Colonic mucosa (tissue), 4 donors: ENCODE measurements around the gene TSPAN12. TPM values are rescaled to one million over a fixed set of nuclear protein-coding genes. Genes with fewer than 3 reads are reported as not detected.
"Not testable (repeated sequence)": the region's sequence is repeated elsewhere in the genome, so short reads cannot be mapped to it uniquely, and the experiment has no call there.

ENCODE experiments used
- DNase-seq: peaks from one replicate; pipeline ENCODE4 v3.0.0-alpha.2; 2020
- H3K27ac ChIP-seq: fragments of 200-600 bp; one replicate; pipeline ENCODE4 v1.8.0; 2021
- H3K27me3 ChIP-seq: fragments of 200-600 bp; one replicate; pipeline ENCODE4 v1.8.0; 2021
- H3K36me3 ChIP-seq: fragments of 200-600 bp; one replicate; pipeline ENCODE4 v1.8.0; 2021
- H3K4me1 ChIP-seq: fragments of 200-600 bp; one replicate; pipeline ENCODE4 v1.8.0; 2021; ENCODE audit warnings: mild to moderate bottlenecking
- H3K4me3 ChIP-seq: fragments of 200-600 bp; one replicate; pipeline ENCODE4 v1.8.0; 2021
- H3K9ac ChIP-seq, 2 donors: one replicate each; pipeline ENCODE4 v1.7.0; 2013; ENCODE audit warnings: control low read depth in 2 of 2, low read depth in 2 of 2, low read length in 2 of 2
- H3K9me3 ChIP-seq: fragments of 200-600 bp; one replicate; pipeline ENCODE4 v1.8.0; 2021
- intact Hi-C: fragments of 100-400 bp; cut with DNase I; formaldehyde crosslinking; loops from one replicate; pipeline ENCODE4 v1.14.1; 2022
- total RNA-seq, 2 donors: library from RNA; stranded (reverse); fragmentation: NEBNext Ultra II Directional in 1 of 2; extraction: Animal tissue kit (Norgen Biotek cat#: 25700) in 1 of 2; gene quantifications; one replicate each; pipeline ENCODE4 v1.2.1, GENCODE V29; 2021
- TF ChIP-seq, protein P1 (sequence below): fragments of 200-600 bp; IDR thresholded peaks from one replicate; pipeline ENCODE4 v1.8.0; 2022; ENCODE audit warnings: antibody characterized with exemption, mild to moderate bottlenecking
- donor health status: healthy.
- donor health status: DM: no; HTN: no; CAD: no.
- donor health status: DM: no; HTN: no; CAD: no.

Gene TSPAN12
- total RNA-seq, 2 donors from 2014 or later, result 22.0 to 38.7 TPM

DNA sequence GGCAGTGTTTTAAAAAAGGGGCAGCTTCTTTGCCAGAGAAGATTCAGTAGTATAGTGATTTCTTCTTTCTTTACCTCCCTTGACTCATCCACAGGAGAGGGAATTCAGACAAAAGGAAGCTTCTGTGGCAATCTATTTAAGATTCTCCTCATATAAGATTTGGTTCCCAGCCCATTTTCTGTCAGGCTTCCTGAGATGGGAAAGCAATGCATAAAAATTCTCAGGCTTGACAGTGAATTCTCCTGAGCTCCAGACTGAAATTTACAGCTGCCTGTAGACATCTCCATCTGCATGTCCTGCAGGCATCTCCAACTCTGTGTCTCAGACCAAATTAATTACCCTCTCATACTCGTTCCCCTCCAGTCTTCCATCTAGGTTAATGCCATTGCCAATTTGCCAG is 72.8 kb downstream of the TSPAN12 start:
- intact Hi-C loops, result no loop called here
- Histone ChIP-seq H3K4me3 (no peak overlapping the region), H3K4me1 (no peaks in the 10 kb centered on the region), H3K9me3 (no peaks in the 10 kb centered on the region), H3K36me3 (no peaks in the 10 kb centered on the region), H3K27me3 (no peaks in the 10 kb centered on the region), H3K27ac (no peak overlapping the region), H3K9ac (no peak overlapping the region)
- no peak for DNase-seq
- TF ChIP-seq, protein P1, sequence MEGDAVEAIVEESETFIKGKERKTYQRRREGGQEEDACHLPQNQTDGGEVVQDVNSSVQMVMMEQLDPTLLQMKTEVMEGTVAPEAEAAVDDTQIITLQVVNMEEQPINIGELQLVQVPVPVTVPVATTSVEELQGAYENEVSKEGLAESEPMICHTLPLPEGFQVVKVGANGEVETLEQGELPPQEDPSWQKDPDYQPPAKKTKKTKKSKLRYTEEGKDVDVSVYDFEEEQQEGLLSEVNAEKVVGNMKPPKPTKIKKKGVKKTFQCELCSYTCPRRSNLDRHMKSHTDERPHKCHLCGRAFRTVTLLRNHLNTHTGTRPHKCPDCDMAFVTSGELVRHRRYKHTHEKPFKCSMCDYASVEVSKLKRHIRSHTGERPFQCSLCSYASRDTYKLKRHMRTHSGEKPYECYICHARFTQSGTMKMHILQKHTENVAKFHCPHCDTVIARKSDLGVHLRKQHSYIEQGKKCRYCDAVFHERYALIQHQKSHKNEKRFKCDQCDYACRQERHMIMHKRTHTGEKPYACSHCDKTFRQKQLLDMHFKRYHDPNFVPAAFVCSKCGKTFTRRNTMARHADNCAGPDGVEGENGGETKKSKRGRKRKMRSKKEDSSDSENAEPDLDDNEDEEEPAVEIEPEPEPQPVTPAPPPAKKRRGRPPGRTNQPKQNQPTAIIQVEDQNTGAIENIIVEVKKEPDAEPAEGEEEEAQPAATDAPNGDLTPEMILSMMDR, result no peak

DNA sequence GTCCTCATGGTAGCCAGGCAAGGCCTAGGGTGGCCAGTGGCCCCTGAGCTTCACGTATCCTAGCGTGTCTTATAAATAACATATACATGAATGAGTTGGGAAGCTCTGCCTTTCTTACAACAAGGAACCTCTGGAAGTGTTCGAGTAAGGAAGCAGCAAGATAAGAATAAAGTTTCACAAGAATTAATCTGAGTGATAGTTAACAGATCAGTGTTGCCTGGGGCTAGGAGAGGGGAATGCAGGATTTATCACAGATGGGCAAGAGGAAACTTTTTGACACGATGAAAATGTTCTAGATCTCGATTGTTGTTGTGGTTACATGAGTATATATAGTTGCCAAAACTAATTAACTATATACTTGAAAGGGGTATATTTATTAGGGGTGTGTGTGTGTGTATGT is 74.2 kb downstream of the TSPAN12 start:
- H3K4me1 ChIP-seq, result no peaks in the 10 kb centered on the region
- no peak overlapping the region for H3K9ac ChIP-seq
- intact Hi-C loops, result no loop called here
- H3K36me3 ChIP-seq, result no peaks in the 10 kb centered on the region
- no peak overlapping the region for H3K4me3 ChIP-seq
- no peaks in the 10 kb centered on the region for H3K9me3 ChIP-seq
- TF ChIP-seq, protein P1, result no peak
- no peak overlapping the region for H3K27ac ChIP-seq
- no peak for DNase-seq
- H3K27me3 ChIP-seq, result no peaks in the 10 kb centered on the region

DNA sequence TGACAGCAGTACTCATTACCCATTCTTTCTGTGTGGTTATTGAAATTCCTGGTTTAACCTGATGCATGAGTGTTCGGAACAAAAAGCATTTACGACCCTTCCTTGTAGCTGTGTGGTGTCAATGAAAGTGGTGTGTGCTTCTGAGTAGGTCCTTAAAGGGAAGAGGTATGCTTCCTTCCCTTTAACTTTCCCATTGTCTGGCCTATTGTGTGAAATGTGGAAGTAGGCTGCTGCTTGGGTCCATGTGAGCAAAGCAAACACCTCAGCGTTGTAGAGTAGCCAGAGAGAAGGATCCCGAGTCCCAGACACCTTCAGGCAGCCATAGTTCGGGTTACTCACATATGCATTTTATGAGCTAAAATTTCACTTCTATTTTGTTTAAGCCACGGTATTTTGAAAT is 74.7 kb downstream of the TSPAN12 start:
- Histone ChIP-seq H3K4me3 (no peak overlapping the region), H3K9me3 (no peaks in the 10 kb centered on the region), H3K36me3 (no peaks in the 10 kb centered on the region), H3K9ac (no peak overlapping the region), H3K27me3 (no peaks in the 10 kb centered on the region), H3K4me1 (no peaks in the 10 kb centered on the region), H3K27ac (no peak overlapping the region)
- intact Hi-C loops, result no loop called here
- TF ChIP-seq, protein P1, result no peak
- no peak for DNase-seq

DNA sequence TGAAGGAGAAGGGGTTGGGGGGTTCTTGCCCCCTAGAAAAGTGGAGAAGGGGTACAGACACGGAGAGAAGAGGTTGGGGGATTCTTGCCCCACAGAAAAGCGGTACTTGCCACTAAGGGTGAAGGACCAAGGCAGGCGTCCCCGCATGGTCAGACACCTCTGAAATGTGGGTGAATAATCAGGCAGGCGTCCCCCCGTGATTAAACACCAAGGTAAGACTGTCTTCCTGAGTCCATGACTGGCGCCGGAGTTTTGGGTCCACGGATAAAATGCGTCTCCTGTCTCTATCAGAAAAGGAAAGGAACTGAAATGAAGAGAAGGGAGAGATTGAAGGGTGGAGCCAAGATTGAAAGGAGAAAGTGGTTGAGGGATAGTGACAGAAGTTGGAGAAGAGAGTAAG is 76.0 kb downstream of the TSPAN12 start:
- H3K36me3 ChIP-seq, H3K9ac ChIP-seq, H3K4me3 ChIP-seq, H3K9me3 ChIP-seq, DNase-seq, H3K27ac ChIP-seq, H3K27me3 ChIP-seq, H3K4me1 ChIP-seq, intact Hi-C loops: not testable (repeated sequence)

DNA sequence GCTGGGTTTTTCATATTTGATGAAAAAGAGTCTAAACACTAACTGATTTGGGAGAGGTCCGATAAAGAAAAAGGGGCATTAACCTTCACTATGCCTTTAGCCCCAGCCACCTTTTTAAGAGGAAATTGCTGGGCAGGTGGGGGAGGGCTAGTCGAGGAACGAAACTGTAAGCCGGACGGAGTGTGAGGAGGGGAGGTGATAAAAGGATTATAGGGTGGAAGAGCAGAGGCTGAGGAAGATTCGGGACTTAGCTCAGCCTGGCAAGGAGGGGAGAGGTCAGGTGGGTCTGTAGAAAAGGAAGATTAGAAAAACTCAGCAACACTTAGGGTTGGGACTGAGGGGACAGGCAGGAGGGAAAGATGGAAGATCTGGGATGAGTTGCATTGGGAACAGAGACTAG is 77.0 kb downstream of the TSPAN12 start:
- Histone ChIP-seq H3K9me3 (no peaks in the 10 kb centered on the region), H3K36me3 (no peaks in the 10 kb centered on the region), H3K4me3 (no peak overlapping the region), H3K9ac (no peak overlapping the region), H3K27ac (no peak overlapping the region), H3K4me1 (no peaks in the 10 kb centered on the region), H3K27me3 (no peaks in the 10 kb centered on the region)
- TF ChIP-seq, protein P1, result no peak
- no peak for DNase-seq
- intact Hi-C loops, result no loop called here

DNA sequence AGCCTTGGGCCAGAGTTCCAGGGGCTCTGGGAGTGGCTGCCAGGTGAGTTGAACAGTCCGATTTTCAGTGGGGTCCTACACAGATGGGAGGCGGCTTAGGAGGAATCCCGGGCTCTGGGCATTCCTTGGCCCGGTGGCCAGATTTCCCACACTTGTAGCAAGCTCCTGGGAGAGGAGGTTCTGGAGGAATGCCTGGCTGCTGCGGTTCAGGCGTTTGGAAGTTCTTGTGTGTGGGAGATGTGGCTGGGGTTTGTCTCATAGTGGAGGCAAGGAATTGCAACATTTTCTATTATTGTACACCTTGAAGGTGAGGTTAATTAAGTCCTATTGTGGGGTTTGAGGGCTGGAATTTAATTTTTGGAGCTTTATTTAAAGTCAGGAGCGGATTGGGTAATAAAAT is 77.5 kb downstream of the TSPAN12 start:
- not testable (repeated sequence) for DNase-seq

DNA sequence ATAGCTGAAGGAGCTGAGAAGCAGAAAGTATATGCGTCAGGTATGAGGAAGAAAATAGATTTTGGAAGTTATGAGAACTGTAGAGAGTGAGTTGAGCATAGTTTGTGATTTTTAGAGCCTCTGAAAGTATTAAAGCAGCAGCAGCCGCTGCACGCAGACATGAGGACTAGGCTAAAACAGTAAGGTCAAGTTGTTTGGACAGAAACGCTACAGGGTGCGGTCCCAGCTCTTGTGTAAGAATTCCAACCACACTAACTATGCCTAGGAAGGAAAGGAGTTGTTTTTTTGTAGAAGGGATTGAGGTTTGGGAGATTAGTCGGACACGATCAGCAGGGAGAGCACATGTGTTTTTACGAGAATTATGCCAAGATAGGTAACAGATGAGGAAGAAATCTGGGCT is 78.9 kb downstream of the TSPAN12 start:
- H3K9ac ChIP-seq, intact Hi-C loops, H3K4me3 ChIP-seq, H3K36me3 ChIP-seq, H3K9me3 ChIP-seq, DNase-seq, H3K27ac ChIP-seq, H3K27me3 ChIP-seq, H3K4me1 ChIP-seq: not testable (repeated sequence)

More for the DNA sequence above, 77.5 kb downstream of the TSPAN12 start:
- intact Hi-C loops, H3K36me3 ChIP-seq, H3K27ac ChIP-seq, H3K4me1 ChIP-seq, H3K4me3 ChIP-seq, H3K9ac ChIP-seq, H3K27me3 ChIP-seq, H3K9me3 ChIP-seq: not testable (repeated sequence)
